ENCODE measurements around the gene PROSER1. TPM values are rescaled to one million over a fixed set of nuclear protein-coding genes. Genes with fewer than 3 reads are reported as not detected.
A peak's percentile ranks its signal among the peaks of the same experiment; 100 is the strongest.

Gene PROSER1
- total RNA-seq, 1 experiment from 2014 or later: 58.5 TPM

DNA sequence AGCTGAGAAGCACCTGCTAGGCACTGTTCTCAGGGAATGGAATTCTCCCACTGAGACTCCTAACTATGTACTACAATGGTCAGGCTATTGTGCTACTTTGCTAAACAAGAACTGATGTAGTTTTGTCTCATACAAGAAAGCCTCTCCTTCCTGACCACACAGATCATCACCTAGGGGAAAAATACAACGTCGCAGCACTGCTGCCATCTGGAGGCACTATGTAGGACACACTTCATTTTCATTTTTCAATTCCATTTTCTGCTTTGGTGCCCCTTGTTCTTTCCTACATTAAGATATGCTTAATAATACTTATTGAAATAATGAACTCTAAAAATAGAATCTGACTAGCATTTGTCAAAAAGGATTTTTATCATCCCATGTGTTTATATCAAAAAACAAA lies 21.1 kb downstream of the PROSER1 start:
- peaks cover 51% of the 10 kb centered on the region for H3K36me3 ChIP-seq (ENCODE audit: insufficient read depth, low read length, poor library complexity, severe bottlenecking)
- H3K27me3 ChIP-seq (replicated peaks; ENCODE audit: insufficient read depth, low read depth, low read length, poor library complexity): no peaks in the 10 kb centered on the region
- no peak overlapping the region for H3K4me3 ChIP-seq (ENCODE audit: low read depth, low read length, poor library complexity, severe bottlenecking)
- ChIA-PET CTCF (interaction anchor here (0.9 kb wide), 1 partner anchor 85 kb away, joined by 3 read pairs; no protein-coding TSS in a partner anchor), POLR2A (ENCODE audit: low non-redundant PET) (no interaction called here)
- intact Hi-C loops (cut with micrococcal nuclease; ENCODE audit: unreplicated experiment): no loop called here
- BruUV-seq (replicated peaks): no TSS peak
- no peaks in the 10 kb centered on the region for H3K9me3 ChIP-seq (ENCODE audit: low read depth, low read length, poor library complexity, severe bottlenecking)
- no peak overlapping the region for H3K27ac ChIP-seq (ENCODE audit: low read depth, low read length, poor library complexity, severe bottlenecking)
- no peak for TF ChIP-seq EZH2 (IDR thresholded peaks at IDR 0.05; ENCODE audit: borderline replicate concordance, low read depth, low read length, poor library complexity, severe bottlenecking)
- TF ChIP-seq, protein P1, sequence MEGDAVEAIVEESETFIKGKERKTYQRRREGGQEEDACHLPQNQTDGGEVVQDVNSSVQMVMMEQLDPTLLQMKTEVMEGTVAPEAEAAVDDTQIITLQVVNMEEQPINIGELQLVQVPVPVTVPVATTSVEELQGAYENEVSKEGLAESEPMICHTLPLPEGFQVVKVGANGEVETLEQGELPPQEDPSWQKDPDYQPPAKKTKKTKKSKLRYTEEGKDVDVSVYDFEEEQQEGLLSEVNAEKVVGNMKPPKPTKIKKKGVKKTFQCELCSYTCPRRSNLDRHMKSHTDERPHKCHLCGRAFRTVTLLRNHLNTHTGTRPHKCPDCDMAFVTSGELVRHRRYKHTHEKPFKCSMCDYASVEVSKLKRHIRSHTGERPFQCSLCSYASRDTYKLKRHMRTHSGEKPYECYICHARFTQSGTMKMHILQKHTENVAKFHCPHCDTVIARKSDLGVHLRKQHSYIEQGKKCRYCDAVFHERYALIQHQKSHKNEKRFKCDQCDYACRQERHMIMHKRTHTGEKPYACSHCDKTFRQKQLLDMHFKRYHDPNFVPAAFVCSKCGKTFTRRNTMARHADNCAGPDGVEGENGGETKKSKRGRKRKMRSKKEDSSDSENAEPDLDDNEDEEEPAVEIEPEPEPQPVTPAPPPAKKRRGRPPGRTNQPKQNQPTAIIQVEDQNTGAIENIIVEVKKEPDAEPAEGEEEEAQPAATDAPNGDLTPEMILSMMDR (conservative IDR thresholded peaks at IDR 0.05; ENCODE audit: low read depth, low read length): peak; percentile 81
- DNase-seq (ENCODE audit: low spot score): peak; percentile 56
- H3K4me1 ChIP-seq (ENCODE audit: insufficient read depth, low read length, poor library complexity, severe bottlenecking): no peaks in the 10 kb centered on the region

DNA sequence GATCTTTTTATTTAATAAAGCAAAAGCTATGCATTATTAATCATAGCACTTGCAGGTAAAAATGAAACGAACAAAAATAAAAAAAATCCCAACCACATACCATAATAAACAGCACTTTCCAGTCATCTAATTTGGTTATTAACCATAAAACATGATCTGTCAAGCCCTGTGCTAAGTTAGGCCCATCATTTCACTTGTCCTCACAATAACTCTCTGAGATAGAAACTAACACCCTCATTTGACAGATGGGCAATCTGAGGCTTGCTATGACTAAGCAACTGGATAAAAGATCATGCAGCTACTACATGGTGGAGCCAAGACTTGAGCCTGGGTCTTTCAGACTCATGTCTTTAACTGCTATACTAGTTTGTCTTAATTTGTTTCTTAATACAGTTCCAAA lies 21.8 kb downstream of the PROSER1 start:
- POLR2A ChIA-PET (ENCODE audit: low non-redundant PET): no interaction called here
- intact Hi-C loops (cut with micrococcal nuclease; ENCODE audit: unreplicated experiment): no loop called here
- no peak for DNase-seq (ENCODE audit: low spot score)
- no peak overlapping the region for H3K27ac ChIP-seq (ENCODE audit: low read depth, low read length, poor library complexity, severe bottlenecking)
- no peaks in the 10 kb centered on the region for H3K9me3 ChIP-seq (ENCODE audit: low read depth, low read length, poor library complexity, severe bottlenecking)
- no peaks in the 10 kb centered on the region for H3K4me1 ChIP-seq (ENCODE audit: insufficient read depth, low read length, poor library complexity, severe bottlenecking)
- BruUV-seq (replicated peaks): no TSS peak
- peaks cover 51% of the 10 kb centered on the region for H3K36me3 ChIP-seq (ENCODE audit: insufficient read depth, low read length, poor library complexity, severe bottlenecking)
- H3K4me3 ChIP-seq (ENCODE audit: low read depth, low read length, poor library complexity, severe bottlenecking): no peak overlapping the region
- CTCF ChIA-PET: no interaction called here
- no peak for TF ChIP-seq EZH2 (IDR thresholded peaks at IDR 0.05; ENCODE audit: borderline replicate concordance, low read depth, low read length, poor library complexity, severe bottlenecking)
- TF ChIP-seq, protein P1 (conservative IDR thresholded peaks at IDR 0.05; ENCODE audit: low read depth, low read length): no peak
- H3K27me3 ChIP-seq (replicated peaks; ENCODE audit: insufficient read depth, low read depth, low read length, poor library complexity): no peaks in the 10 kb centered on the region

DNA sequence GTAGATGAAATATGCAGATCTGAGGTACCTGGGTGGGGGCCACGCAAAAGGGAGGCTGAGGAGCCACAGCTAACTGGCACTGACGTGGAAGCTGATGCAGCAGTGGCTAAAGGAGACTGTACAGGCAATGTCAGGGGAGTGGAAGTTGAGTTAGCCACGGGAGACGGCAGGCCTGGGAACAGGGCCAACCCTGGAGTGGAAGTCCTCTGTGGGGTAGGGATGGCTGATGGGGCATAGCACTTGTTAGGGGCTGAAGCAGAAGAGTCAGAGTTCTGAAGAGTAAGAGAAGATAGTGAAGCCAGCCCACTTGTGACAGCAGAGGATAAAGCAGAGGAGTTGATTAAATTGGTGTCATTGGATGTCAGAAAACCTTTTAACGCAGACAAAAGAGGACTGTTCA lies 24.4 kb downstream of the PROSER1 start:
- ChIA-PET POLR2A (ENCODE audit: low non-redundant PET) (no interaction called here), CTCF (no interaction called here)
- intact Hi-C loops (cut with micrococcal nuclease; ENCODE audit: unreplicated experiment): no loop called here
- H3K4me1 ChIP-seq (ENCODE audit: insufficient read depth, low read length, poor library complexity, severe bottlenecking): no peaks in the 10 kb centered on the region
- TF ChIP-seq, protein P1 (conservative IDR thresholded peaks at IDR 0.05; ENCODE audit: low read depth, low read length): no peak
- no peak for TF ChIP-seq EZH2 (IDR thresholded peaks at IDR 0.05; ENCODE audit: borderline replicate concordance, low read depth, low read length, poor library complexity, severe bottlenecking)
- H3K4me3 ChIP-seq (ENCODE audit: low read depth, low read length, poor library complexity, severe bottlenecking): no peak overlapping the region
- no peaks in the 10 kb centered on the region for H3K27me3 ChIP-seq (replicated peaks; ENCODE audit: insufficient read depth, low read depth, low read length, poor library complexity)
- BruUV-seq (replicated peaks): no TSS peak
- no peak for DNase-seq (ENCODE audit: low spot score)
- peaks cover 61% of the 10 kb centered on the region for H3K36me3 ChIP-seq (ENCODE audit: insufficient read depth, low read length, poor library complexity, severe bottlenecking)
- no peak overlapping the region for H3K27ac ChIP-seq (ENCODE audit: low read depth, low read length, poor library complexity, severe bottlenecking)
- H3K9me3 ChIP-seq (ENCODE audit: low read depth, low read length, poor library complexity, severe bottlenecking): no peaks in the 10 kb centered on the region

Measured in A673 (cell line).